AG04449 (cell line): ENCODE results near the gene BCL11B.
A peak's percentile ranks its signal among the peaks of the same experiment; 100 is the strongest.

ENCODE experiments used
- CTCF ChIA-PET: fragments of 350-600 bp; formaldehyde crosslinking; extraction: SDS; loops from one replicate; lab custom pipeline; 2021; ENCODE audit warnings: antibody characterized with exemption; lab: Yijun Ruan, JAX
- POLR2A ChIA-PET: fragments of 400-600, 350-600 bp; formaldehyde crosslinking; extraction: SDS; loops from one replicate; lab custom pipeline; 2020; ENCODE audit warnings: antibody characterized with exemption, inconsistent platforms; lab: Yijun Ruan, JAX
- DNase-seq: peaks from one replicate; pipeline ENCODE4 v3.0.0-alpha.2; 2010; ENCODE audit warnings: low read depth, low spot score
- H3K4me3 ChIP-seq: 2 replicates; pipeline ENCODE4 v1.5.1; 2011; ENCODE audit warnings: low read depth, mild to moderate bottlenecking, control low read depth, low read length
- TF ChIP-seq, protein P1 (sequence below): IDR thresholded peaks from one replicate; pipeline ENCODE4 v1.5.1; 2011; ENCODE audit warnings: mild to moderate bottlenecking, moderate library complexity, low read length, control low read depth, inconsistent platforms; ENCODE audit not compliant: insufficient read depth; ENCODE audit errors: missing control alignments

BCL11B gene

DNA sequence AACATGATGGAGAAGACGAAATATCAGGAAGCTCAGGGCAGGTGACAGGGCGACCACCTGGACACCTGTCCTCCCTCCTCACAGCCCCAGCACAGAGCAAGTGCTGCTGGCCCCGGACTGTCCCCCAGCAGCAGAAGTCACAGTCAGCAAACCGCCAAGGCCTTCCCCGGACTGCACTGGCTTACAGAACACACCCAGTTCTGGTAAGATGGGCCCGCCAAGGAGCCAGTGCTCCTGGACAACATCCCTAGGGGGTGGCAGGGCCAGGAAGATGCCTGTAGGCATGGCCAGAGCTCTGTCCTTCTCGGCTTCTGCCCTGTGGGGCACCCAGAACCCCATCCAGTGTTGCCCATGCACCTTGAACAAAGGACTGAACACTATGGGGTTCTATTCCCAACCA, 77.9 kb downstream of the BCL11B start:
- H3K4me3 ChIP-seq: no peak overlapping the region
- POLR2A ChIA-PET: no interaction called here
- CTCF ChIA-PET: no interaction called here
- TF ChIP-seq, protein P1, sequence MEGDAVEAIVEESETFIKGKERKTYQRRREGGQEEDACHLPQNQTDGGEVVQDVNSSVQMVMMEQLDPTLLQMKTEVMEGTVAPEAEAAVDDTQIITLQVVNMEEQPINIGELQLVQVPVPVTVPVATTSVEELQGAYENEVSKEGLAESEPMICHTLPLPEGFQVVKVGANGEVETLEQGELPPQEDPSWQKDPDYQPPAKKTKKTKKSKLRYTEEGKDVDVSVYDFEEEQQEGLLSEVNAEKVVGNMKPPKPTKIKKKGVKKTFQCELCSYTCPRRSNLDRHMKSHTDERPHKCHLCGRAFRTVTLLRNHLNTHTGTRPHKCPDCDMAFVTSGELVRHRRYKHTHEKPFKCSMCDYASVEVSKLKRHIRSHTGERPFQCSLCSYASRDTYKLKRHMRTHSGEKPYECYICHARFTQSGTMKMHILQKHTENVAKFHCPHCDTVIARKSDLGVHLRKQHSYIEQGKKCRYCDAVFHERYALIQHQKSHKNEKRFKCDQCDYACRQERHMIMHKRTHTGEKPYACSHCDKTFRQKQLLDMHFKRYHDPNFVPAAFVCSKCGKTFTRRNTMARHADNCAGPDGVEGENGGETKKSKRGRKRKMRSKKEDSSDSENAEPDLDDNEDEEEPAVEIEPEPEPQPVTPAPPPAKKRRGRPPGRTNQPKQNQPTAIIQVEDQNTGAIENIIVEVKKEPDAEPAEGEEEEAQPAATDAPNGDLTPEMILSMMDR: no peak
- DNase-seq: no peak

DNA sequence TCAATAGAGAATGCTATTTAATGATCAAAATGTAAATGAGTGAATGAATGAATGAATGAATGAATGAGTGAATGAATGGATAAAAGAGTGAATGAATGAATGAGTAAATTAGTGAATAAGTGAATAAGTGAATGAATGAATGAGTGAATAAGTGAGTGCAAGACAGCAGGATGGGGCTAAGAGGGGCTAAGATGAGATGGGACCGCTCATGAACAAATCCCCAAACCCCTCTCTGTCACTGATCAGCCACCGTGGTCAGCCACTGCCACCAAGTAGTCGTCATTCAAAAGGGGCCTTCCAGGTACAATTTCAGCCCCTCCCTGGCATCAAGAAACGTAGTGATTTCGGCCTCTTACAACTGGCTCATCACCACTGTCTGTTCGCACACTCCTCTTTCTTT, 79.2 kb downstream of the BCL11B start:
- no peak for DNase-seq
- ChIA-PET CTCF (no interaction called here), POLR2A (no interaction called here)
- no peak overlapping the region for H3K4me3 ChIP-seq
- TF ChIP-seq, protein P1: no peak

DNA sequence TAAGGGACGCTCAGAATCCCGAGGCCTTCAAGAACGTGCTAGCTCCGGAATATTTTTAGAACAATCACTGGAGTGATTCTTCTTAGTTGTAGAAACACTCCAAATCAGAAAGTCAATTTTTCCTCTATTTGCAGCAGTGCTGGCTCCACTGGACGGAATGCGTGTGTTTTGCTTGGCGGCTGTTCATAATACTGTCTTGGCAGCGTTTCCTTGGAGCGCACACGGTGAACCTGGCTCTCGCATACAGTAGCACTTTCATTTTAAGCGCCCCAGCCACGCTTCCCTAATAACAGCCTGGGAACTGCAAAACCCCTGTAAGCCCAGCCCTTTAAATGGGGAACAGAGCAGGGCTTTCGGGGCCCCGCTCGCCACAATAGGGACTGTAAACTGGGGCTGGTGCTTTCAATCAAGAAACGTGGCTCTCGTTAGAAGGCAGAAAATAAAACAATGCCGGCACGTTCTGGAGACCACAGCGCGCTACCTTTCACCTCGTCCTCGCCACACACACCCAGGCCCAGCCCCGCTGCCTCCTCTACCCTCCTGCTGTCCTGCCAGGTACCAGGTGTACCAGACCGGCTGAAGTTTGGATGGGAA, 79.9 kb downstream of the BCL11B start:
- CTCF ChIA-PET: no interaction called here
- peak overlapping the region; percentile 49 for H3K4me3 ChIP-seq
- DNase-seq: peak; percentile 5
- POLR2A ChIA-PET: no interaction called here
- TF ChIP-seq, protein P1: no peak

DNA sequence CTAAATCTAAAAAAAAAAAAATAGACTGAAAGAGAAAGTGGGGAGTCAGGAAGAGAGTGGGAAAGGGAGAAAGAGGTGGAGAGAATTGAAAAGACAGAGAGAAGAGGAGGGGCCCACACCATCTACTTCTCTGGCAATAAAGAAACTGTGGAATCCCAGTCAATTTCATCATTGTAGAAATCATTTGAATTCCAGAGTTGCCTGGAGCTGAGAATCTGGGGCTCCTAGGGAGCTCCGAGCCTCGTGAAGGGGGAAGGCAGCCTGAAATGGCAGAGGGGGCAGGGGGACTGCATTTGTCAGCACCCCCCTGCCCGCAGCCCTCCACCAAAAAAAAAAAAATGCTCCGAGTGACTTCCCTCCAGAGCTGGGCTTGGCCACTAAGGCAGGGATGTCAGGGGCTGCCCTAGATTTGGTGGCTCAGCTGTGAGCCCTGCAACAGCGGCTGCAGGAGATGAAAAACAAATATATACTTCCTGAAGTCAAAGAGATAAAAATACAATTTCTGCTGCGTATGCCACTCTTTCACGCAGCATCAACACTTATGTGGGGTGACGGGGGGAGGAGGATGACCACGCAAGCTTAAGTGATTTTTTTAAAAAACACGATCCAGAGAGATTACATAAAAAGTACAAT, 80.5 kb downstream of the BCL11B start:
- H3K4me3 ChIP-seq: peak overlapping the region; percentile 49
- TF ChIP-seq, protein P1: no peak
- DNase-seq: no peak
- ChIA-PET POLR2A (no interaction called here), CTCF (no interaction called here)

DNA sequence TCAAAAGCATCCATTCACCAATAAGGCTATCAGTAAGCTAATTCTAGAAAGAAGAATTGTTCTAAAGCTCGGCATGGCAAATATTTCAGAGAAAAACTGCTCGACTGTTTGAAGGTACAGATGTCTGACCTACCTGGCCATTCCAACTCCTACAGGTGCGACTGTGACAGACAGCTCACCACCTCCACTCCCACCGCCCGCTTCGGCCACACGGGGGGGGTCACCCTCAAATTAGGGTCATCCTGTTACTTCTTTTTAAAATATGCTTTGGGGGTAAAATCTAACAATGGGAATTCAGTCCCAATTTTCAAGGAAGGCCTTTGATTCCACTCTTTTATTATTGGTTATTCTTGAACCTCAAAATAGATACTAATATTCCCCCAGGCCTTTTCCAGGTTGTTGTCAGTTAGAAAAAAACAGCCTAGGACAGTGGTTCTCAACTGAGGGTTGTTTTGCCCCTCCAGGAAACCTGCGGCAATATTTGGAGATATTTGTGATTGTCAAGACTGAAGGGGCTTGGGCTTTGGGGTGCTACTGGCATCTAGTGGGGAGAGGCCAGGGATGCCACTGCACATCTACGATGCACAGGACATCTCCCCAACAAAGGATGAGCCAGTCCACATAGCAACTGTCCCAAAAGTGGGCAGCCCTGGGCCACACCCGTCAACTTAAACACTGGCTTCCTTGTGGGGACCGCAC, 81.2 kb downstream of the BCL11B start:
- no peak for DNase-seq
- TF ChIP-seq, protein P1: no peak
- H3K4me3 ChIP-seq: no peak overlapping the region
- POLR2A ChIA-PET: no interaction called here
- CTCF ChIA-PET: no interaction called here

DNA sequence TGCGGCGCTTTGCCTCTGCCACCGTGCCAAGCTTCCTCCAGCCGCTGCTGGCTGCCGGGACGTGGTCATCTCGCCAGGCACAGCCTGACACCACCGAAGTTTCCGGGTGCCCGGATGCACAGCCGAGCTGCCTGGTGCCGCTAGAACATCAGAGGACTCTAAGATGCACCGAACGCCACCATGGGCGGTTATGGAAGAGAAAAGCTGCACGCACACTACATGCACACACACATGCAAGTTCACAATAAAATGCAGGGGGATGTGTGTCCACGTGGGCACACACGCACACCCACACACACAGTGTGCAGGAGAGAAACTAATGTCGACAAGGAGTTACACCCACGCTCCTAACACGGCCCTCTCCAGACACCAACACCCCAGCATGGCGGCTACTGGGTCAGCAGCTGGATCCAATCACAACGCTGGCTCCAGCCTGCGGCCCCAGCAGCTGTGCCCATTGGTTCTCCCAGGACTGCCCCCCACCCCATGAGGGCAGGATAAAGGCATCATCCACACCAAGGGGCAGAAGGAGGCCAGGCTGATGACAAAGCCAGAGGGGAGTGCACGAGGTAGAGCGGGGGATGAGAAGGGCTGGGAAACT, 82.7 kb downstream of the BCL11B start:
- DNase-seq: no peak
- POLR2A ChIA-PET: no interaction called here
- TF ChIP-seq, protein P1: no peak
- CTCF ChIA-PET: no interaction called here
- no peak overlapping the region for H3K4me3 ChIP-seq
